Measurements from ENCODE around the gene RAPGEF5.

Gene RAPGEF5

GRCh38 chr7:22141355-22141754 is 215.6 kb downstream of the RAPGEF5 start:
- no peak for DNase-seq

DNA sequence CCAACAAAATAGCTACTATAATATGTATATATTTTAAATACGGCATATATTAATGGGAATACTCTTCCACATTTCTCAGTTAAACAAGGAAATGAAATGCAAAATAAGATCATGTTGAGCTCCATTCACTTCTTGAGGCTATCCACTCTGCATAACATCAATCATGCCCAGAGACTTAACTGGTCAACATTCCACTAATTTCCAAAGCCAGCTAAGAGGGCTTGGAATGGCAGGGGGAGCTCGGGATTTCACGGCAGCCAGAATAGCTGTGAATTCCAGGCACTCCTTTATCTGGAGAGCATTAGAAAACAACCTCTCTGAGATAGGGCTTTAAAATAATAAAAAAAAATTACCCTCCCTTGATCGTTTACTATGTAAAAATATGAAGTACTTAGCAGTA is 216.4 kb downstream of the RAPGEF5 start:
- no peak for DNase-seq

GRCh38 chr7:22138886-22139285 is 218.1 kb downstream of the RAPGEF5 start:
- DNase-seq, result no peak

- no peak for DNase-seq
These were observed 218.8 kb downstream of the RAPGEF5 start for GRCh38 chr7:22138106-22138505.

- no peak for DNase-seq
These were observed 219.5 kb downstream of the RAPGEF5 start for GRCh38 chr7:22137466-22137865.

DNA sequence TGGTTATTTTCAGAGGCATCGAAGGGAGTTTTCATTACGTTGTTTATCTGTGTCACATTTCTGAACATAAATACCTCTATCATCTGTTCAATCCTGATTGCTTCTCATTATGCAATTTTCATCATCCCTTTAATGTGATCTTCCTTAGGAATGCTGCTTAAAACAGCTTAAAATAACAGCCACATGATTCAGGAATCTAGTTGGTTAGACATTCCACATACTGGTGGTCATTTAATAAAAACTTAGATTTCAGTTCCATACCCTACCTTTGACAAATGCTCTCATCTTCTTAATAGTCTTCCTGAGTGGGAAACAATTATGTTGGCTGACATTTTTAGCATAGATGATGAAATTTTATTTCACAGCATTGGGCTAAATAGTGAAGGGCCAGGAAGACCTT is 219.9 kb downstream of the RAPGEF5 start:
- no peak for DNase-seq

- no peak for DNase-seq
These were observed 227.0 kb downstream of the RAPGEF5 start for GRCh38 chr7:22129819-22130580.

GRCh38 chr7:22129166-22129565 is 227.8 kb downstream of the RAPGEF5 start:
- DNase-seq, result no peak

DNA sequence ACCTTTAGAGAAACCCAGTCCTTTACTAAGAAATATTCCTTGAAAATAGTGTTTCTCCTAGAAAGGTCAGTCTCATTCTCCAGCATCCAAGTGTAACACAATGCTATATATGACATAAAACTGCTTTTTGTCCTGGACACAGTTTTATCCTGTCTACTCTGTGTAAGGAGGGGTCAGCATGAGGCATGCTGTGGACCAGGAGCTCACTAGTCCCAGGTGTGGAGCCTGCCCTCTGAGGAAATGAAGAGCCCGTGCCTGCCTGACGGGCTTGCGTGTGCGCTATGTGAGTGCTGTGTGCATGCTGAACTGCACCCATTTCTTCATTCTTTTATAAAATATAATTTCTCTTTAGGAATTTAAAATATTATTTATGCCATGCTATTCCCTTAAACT is 228.4 kb downstream of the RAPGEF5 start:
- DNase-seq, result no peak

DNA sequence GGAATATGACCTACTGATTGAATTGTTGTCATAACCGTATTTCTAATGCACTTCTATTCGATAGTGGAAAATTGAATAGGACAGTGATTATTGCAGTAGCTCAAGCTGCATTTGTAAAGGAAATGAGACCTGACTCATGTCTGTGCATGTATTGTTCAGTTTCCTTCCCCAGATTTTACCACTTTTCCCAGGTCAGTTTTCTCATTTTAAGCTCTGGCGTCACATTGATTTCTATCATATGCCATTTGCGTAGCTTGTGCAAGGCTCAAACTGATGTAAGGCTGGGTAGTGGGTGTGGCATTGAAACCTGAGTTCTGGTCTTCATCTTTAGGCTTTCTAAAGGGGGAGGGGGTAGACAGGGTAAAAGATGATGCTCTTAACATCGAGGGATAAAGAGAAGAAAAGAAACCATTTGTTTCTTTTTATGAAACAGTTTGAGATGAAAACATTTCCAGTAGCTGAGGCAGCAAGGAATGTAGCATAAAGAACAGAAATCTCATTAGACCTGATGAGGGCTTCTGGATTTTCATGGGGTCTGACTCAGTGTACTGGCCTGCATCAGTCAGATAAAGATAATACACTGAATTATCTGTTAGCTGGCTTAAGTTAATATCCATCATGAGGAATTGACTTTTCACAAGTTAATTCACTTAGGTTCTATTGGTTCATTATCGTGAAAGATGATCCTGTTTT is 229.0 kb downstream of the RAPGEF5 start:
- DNase-seq, result no peak

DNA sequence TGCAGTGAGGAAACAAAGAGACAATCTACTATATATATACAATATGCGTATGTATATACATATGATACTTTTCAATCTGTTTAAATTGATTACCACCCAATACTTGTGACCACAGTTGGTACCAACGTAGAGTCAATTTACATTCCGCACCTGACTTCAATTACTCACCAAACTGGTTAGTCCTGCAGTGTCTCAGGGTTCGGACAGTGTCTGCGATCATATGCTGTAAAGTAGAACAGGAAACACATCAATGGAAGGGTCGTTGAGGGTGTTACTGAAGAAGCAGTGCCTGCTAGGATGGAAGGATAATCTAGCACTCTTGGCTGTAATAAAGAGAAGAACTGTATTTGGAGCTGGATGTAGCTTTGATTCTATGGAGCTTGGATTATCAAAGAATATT is 231.5 kb downstream of the RAPGEF5 start:
- DNase-seq, result no peak

DNA sequence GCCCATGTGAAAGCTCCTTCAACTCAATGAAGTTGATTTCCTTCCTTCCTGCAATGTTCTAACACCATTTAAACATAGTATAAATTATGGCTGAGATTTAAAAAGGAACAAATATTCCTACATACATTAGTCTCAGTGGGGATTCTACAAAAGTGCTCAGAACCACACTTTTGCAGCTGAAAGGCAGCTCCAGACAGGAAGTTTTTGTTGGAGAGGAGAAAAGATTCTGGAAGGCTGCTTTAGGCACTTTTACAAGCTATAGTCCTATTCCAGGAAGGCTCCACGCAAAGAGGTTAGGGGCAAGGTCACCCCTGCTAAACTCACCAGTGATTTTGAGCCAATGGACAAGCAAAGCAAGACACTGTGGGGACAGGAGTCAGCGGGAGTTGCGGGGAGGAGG is 232.0 kb downstream of the RAPGEF5 start:
- DNase-seq, result no peak

GRCh38 chr7:22123139-22123538 is 233.8 kb downstream of the RAPGEF5 start:
- DNase-seq, result no peak

DNA sequence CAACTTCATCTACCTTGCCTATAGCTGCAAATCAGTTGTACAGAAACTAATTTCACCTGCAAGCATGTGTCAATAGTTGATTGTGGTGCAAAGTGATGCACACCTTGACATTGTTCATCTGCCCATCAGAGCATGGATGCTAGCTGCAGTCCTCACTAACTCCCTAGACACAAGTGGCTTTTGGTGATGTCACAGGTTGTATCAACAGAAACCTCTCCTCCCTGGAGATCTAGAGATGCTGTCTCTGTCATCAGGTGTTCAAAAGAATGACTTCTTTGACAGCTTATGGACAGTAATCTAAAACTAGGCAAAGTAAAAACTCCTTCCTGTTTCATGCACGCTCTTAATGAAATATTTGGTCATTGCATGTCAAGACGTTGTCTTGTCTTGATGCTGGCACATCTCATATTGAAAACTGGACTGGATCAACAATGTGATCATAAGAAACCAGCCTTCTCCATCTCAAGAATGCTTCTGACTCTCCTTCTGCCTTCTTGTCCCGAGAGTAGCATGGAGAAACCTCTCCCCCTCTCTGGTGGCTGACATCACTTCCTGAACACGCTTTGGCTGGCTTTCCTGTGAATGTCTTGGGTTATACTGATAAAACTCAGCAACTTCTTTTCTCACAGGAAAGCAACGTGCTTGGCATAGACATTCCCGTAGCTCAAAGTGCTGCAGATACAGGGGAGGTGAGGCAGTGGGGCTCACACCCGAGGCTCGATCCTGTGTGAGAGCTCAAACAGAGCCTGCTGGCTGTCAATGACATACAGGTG is 235.1 kb downstream of the RAPGEF5 start:
- DNase-seq, result peak; percentile 8

DNA sequence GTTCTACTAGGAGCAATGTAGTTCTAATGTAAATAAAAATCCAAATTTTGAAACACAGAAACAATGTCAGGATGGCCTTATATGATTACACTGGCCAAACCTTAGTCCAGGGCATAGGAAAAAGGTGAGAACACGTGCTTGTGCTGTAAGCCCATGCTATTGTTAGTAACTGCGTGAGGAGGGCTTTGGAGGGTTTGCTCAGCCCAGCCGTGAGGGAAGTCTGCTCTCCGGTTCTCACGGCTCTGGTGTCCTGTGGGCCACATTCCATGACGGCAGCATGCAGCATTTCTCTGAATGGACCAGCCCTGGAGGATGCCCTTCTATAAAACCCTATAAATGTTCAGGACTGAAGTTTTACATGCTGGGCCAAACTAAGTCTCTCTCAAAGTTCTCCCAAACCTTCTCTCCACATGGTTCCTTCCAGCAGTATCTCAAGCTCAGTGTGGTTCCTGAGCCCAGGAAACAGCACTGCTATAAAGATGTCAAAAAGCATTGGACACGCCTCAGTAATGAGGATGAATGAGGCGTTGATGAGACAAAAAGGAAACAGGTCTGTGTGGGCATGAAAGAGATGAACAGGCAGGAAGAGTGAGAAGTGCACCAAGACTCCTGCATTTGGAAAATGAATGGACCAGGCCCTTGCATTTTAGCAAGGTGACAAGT is 236.4 kb downstream of the RAPGEF5 start:
- no peak for DNase-seq

- DNase-seq, result peak; percentile 54
These were observed 239.7 kb downstream of the RAPGEF5 start for GRCh38 chr7:22117222-22117621.

- DNase-seq, result peak; percentile 57
These were observed 240.4 kb downstream of the RAPGEF5 start for GRCh38 chr7:22116451-22117030.

DNA sequence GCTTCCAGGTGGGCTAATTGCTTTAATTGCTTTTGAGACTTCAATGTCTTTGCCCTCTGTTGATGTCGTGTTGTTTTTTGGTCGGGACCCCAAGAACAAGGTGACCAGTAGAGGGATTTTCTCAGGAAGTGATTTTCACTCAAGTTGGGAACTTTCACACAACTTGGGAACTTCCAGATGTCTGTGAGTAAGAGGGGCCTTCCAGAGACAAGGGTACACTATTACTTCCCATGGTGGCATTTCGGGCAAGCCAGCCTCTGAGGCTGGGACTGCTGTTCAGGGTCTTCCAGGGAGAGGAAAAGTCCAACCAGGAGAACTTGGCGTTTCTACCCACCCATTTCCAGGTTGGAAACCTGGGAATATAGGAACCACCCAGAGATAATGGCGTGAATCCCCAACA is 241.3 kb downstream of the RAPGEF5 start:
- no peak for DNase-seq

DNA sequence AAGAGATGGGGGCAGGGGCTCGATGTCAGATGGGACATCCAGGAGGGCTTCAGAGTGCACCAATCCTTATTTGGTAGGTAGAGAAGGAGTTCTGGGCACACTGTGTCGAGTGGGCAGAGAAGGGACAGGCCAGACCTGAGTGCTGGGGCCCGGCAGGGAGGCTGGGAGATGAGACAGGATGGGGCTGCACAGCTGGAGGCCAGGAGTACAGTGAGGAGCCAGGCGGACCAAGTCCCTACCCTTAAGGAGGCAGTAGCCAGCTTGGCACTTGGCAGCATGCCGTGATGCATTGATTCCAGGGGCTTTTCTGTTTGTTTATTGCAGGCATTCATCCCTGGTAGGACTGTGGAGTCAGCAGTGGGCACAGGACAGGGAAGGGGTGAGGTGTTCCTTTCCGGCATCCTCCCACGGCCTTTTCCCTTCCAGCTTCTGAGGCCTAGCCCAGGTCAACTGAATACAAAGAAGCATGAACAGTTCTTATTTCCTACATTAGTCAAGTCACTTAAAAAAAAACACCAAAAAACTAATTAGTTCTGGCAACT is 242.4 kb downstream of the RAPGEF5 start:
- no peak for DNase-seq

DNA sequence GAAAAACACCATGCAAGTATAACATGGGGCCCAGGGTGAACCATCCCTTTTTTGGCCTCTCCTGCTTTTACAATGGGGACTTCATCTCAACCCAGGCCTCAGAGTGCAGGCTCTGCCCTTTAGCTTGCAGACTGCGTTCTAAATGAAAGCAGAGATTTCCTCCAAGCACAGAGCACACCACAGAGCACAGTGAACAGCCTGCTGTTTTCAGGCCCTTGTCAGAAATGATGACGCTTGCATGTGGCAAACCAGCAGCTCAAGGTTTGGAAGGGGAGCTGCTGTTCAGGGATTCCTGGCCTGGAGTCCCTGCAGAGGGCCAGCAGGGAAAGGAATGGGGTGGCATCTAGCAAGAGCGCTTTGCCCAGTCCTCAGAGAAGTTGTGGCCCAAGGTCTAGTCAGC is 243.9 kb downstream of the RAPGEF5 start:
- no peak for DNase-seq

- DNase-seq, result no peak
These were observed 245.3 kb downstream of the RAPGEF5 start for GRCh38 chr7:22111661-22112060.

DNA sequence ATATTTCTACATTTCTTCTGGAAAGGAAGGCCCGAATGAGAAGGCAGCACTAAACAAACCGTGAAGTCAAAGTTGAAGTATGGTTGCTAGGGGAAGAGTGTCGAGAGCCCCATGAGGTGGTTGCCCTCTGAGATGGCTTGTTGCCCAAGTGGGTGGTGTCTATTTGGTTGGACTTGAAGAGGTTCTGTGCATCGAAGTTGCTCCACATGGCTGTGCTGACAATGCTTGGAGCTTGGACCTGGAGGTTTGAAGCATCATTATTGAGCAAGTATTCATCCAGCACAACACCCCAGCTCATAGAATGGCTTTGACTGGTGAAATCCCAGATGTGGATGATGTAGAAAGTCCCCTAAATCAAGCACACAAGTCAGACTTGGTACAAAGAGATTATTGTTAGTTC is 246.1 kb downstream of the RAPGEF5 start:
- no peak for DNase-seq
